Measurements from ENCODE around the gene KRTAP1-4.
"Not testable (repeated sequence)": the region's sequence is repeated elsewhere in the genome, so short reads cannot be mapped to it uniquely, and the experiment has no call there.

Gene KRTAP1-4

GRCh38 chr17:41009301-41009760, 20.7 kb downstream of the KRTAP1-4 start:
- Histone ChIP-seq H2AFZ (ENCODE audit: low read depth, low read length) (no peak overlapping the region), H3K36me3 (ENCODE audit: insufficient read depth, low read length) (no peaks in the 10 kb centered on the region), H3K27me3 (ENCODE audit: insufficient read depth, low read length) (no peaks in the 10 kb centered on the region), H3K4me3 (ENCODE audit: low read length) (no peak overlapping the region), H3K9me3 (ENCODE audit: low read length) (no peaks in the 10 kb centered on the region), H3K4me1 (ENCODE audit: insufficient read depth, low read length) (no peaks in the 10 kb centered on the region)

DNA sequence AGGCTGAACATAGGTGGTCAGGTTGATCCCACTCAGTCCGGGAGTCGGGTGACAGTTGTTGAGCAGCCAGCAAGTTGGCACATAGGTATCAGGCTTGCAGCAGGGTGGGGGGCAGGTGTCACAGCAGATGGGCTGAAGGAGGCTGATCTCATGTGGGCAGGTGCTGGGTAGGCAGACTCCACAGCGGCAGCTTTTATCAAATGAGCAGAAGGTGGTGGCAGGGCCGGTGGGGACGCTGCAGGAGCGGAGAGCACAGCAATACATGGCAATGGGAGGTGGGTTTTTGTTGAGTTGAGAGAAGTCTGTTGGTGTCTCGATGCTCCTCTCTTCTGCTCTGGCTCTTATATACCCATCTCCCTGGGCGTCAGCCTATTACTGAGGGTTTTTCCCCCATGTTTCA, 21.2 kb downstream of the KRTAP1-4 start, which contains the start of gene KRTAP3-1:
Gene KRTAP3-1 (minus strand): TSS at position 318 of the 400 bp plus-strand sequence. CDS start 54 bp downstream, at position 264.
- no peaks in the 10 kb centered on the region for H3K9me3 ChIP-seq (ENCODE audit: low read length)
- no peak within 1 kb of the TSS for H3K4me3 ChIP-seq (ENCODE audit: low read length)
- H3K27me3 ChIP-seq (ENCODE audit: insufficient read depth, low read length) = peaks cover 1% of the 10 kb centered on the region
- no peaks in the 10 kb centered on the region for H3K4me1 ChIP-seq (ENCODE audit: insufficient read depth, low read length)
- no peaks in the 10 kb centered on the region for H3K36me3 ChIP-seq (ENCODE audit: insufficient read depth, low read length)
- H2AFZ ChIP-seq (ENCODE audit: low read depth, low read length) = no peak within 1 kb of the TSS

DNA sequence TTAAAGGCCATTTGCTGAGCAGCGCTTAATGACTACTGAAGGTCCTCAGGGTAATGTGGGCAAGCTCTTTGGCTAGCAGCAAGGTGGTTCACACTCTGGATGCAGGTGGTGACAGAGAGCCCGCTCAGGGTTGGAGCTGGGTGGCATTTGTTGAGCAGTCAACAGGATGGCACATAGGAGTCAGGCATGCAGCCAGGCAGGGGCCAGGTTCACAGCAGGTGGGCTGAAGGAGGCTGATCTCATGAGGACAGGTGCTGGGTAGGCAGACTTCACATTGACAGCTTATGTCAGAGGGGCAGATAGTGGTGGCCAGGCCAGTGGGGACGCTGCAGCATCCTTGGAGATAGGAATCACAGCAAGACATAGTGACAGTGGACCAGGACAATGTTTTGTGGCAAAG, 25.6 kb downstream of the KRTAP1-4 start:
- H2AFZ ChIP-seq (ENCODE audit: low read depth, low read length) = no peak overlapping the region
- H3K27me3 ChIP-seq (ENCODE audit: insufficient read depth, low read length) = peaks cover 3% of the 10 kb centered on the region
- no peaks in the 10 kb centered on the region for H3K4me1 ChIP-seq (ENCODE audit: insufficient read depth, low read length)
- no peaks in the 10 kb centered on the region for H3K9me3 ChIP-seq (ENCODE audit: low read length)
- no peaks in the 10 kb centered on the region for H3K36me3 ChIP-seq (ENCODE audit: insufficient read depth, low read length)
- H3K4me3 ChIP-seq (ENCODE audit: low read length) = no peak overlapping the region

- Histone ChIP-seq H2AFZ (ENCODE audit: low read depth, low read length) (no peak overlapping the region), H3K36me3 (ENCODE audit: insufficient read depth, low read length) (no peaks in the 10 kb centered on the region), H3K4me3 (ENCODE audit: low read length) (no peak overlapping the region), H3K4me1 (ENCODE audit: insufficient read depth, low read length) (no peaks in the 10 kb centered on the region), H3K27me3 (ENCODE audit: insufficient read depth, low read length) (peaks cover 3% of the 10 kb centered on the region), H3K9me3 (ENCODE audit: low read length) (no peaks in the 10 kb centered on the region)
Measured at GRCh38 chr17:41003926-41004325, 26.1 kb downstream of the KRTAP1-4 start.

GRCh38 chr17:41002814-41003213, 27.2 kb downstream of the KRTAP1-4 start:
- no peaks in the 10 kb centered on the region for H3K9me3 ChIP-seq (ENCODE audit: low read length)
- H3K27me3 ChIP-seq (ENCODE audit: insufficient read depth, low read length) = peaks cover 3% of the 10 kb centered on the region
- H3K36me3 ChIP-seq (ENCODE audit: insufficient read depth, low read length) = no peaks in the 10 kb centered on the region
- H3K4me3 ChIP-seq (ENCODE audit: low read length) = no peak overlapping the region
- H2AFZ ChIP-seq (ENCODE audit: low read depth, low read length) = no peak overlapping the region
- no peaks in the 10 kb centered on the region for H3K4me1 ChIP-seq (ENCODE audit: insufficient read depth, low read length)

- Histone ChIP-seq H3K4me1 (ENCODE audit: insufficient read depth, low read length) (no peaks in the 10 kb centered on the region), H3K4me3 (ENCODE audit: low read length) (no peak overlapping the region), H3K9me3 (ENCODE audit: low read length) (no peaks in the 10 kb centered on the region), H3K27me3 (ENCODE audit: insufficient read depth, low read length) (peaks cover 3% of the 10 kb centered on the region), H2AFZ (ENCODE audit: low read depth, low read length) (no peak overlapping the region), H3K36me3 (ENCODE audit: insufficient read depth, low read length) (no peaks in the 10 kb centered on the region)
Measured at GRCh38 chr17:41001795-41002194, 28.2 kb downstream of the KRTAP1-4 start.

DNA sequence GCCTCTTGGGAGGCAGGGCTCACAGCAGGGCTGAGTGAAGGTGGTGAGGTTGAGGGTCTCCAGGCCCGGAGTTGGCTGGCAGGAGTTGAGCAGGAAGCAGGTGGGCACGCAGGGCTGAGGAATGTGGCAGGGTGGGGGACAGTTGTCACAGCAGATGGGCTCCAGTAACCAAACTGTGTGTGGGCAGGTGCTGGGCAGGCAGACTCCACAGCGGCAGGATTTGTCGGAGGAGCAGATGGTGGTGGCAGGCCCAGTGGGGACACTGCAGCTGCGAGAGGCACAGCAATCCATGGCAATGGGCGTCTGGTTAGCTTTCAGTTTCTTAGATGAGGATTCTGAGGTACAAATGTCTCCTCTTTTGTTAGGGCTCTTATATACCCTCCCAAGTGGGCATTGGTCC, 30.4 kb downstream of the KRTAP1-4 start, which contains the start of gene KRTAP3-2:
Gene KRTAP3-2 (minus strand): TSS at position 344 of the 400 bp plus-strand sequence. CDS start 53 bp downstream, at position 291.
- not testable (repeated sequence) for H3K4me3 ChIP-seq (ENCODE audit: low read length); H3K27me3 ChIP-seq (ENCODE audit: insufficient read depth, low read length); H3K36me3 ChIP-seq (ENCODE audit: insufficient read depth, low read length); H2AFZ ChIP-seq (ENCODE audit: low read depth, low read length); H3K9me3 ChIP-seq (ENCODE audit: low read length); H3K4me1 ChIP-seq (ENCODE audit: insufficient read depth, low read length)

DNA sequence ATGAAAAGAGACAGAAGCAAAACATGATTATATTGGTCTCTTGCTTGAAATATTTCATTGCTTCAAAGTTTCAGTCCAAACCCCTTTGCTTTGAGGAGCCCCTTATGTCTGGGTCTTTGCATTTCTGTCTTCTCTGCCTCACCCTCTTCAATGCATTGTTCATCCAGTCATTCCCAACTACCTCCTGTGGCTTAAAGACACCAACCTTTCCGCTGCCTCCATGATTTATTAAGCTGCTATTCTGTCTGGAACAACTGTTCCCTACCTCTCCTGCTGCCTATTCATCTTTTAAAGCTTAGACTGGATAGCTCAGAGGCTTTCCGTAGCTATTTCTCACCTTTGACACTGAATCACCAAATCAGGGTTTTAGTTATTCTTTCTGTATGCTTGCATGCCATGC, 32.6 kb downstream of the KRTAP1-4 start:
- H2AFZ ChIP-seq (ENCODE audit: low read depth, low read length) = no peak overlapping the region
- no peaks in the 10 kb centered on the region for H3K27me3 ChIP-seq (ENCODE audit: insufficient read depth, low read length)
- no peaks in the 10 kb centered on the region for H3K4me1 ChIP-seq (ENCODE audit: insufficient read depth, low read length)
- H3K9me3 ChIP-seq (ENCODE audit: low read length) = no peaks in the 10 kb centered on the region
- H3K36me3 ChIP-seq (ENCODE audit: insufficient read depth, low read length) = no peaks in the 10 kb centered on the region
- no peak overlapping the region for H3K4me3 ChIP-seq (ENCODE audit: low read length)

GRCh38 chr17:40996829-40997228, 33.2 kb downstream of the KRTAP1-4 start:
- Histone ChIP-seq H3K4me3 (ENCODE audit: low read length) (no peak overlapping the region), H3K36me3 (ENCODE audit: insufficient read depth, low read length) (no peaks in the 10 kb centered on the region), H3K27me3 (ENCODE audit: insufficient read depth, low read length) (no peaks in the 10 kb centered on the region), H3K4me1 (ENCODE audit: insufficient read depth, low read length) (no peaks in the 10 kb centered on the region), H3K9me3 (ENCODE audit: low read length) (no peaks in the 10 kb centered on the region), H2AFZ (ENCODE audit: low read depth, low read length) (no peak overlapping the region)

DNA sequence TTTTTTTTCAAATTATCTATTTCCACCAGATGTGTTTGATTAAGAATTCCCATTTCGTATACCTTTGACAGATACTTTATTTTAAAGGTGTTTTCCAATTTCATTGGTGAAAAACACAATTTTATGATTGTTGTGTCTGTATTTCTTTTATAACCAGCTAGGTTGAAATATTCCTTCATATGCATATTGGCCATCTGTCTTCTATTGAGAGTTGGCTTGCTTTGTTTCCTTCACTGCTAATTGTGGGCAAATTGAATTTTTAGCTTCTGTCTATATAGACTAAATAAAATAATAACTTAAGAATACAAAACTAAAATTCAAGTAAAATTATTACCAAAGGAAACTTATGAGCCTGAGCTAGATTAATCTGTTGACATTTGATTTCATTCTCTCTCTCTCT, 34.9 kb downstream of the KRTAP1-4 start:
- Histone ChIP-seq H3K36me3 (ENCODE audit: insufficient read depth, low read length) (no peaks in the 10 kb centered on the region), H3K27me3 (ENCODE audit: insufficient read depth, low read length) (no peaks in the 10 kb centered on the region), H2AFZ (ENCODE audit: low read depth, low read length) (no peak overlapping the region), H3K9me3 (ENCODE audit: low read length) (no peaks in the 10 kb centered on the region), H3K4me1 (ENCODE audit: insufficient read depth, low read length) (no peaks in the 10 kb centered on the region), H3K4me3 (ENCODE audit: low read length) (no peak overlapping the region)

- no peaks in the 10 kb centered on the region for H3K9me3 ChIP-seq (ENCODE audit: low read length)
- H3K36me3 ChIP-seq (ENCODE audit: insufficient read depth, low read length) = no peaks in the 10 kb centered on the region
- no peak within 1 kb of the TSS for H2AFZ ChIP-seq (ENCODE audit: low read depth, low read length)
- no peaks in the 10 kb centered on the region for H3K27me3 ChIP-seq (ENCODE audit: insufficient read depth, low read length)
- H3K4me1 ChIP-seq (ENCODE audit: insufficient read depth, low read length) = no peaks in the 10 kb centered on the region
- H3K4me3 ChIP-seq (ENCODE audit: low read length) = no peak within 1 kb of the TSS
Measured at GRCh38 chr17:40993839-40994238, 36.2 kb downstream of the KRTAP1-4 start, which contains the start of gene KRTAP3-3. KRTAP3-3 (minus strand) TSS chr17:40994164; CDS start chr17:40994097, 67 bp downstream.

DNA sequence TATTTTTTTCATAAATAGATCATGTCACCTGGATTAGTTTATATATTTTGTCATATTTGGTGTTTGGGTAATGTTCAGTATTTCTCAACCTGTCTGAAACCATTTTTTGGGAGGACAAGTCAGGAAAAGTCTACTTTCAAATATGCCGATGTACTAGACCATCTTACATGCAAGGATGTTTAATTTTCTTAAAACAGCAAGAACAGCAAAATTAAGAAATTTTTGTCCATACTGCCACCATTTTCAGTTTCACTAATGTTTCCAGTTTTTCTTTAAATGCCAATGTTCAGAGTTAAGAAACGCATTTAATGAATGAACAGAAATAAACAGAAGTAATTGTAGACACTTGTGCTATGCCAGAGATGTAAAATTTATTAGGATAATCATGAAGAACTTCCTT, 36.9 kb downstream of the KRTAP1-4 start:
- no peaks in the 10 kb centered on the region for H3K4me1 ChIP-seq (ENCODE audit: insufficient read depth, low read length)
- no peak overlapping the region for H2AFZ ChIP-seq (ENCODE audit: low read depth, low read length)
- H3K4me3 ChIP-seq (ENCODE audit: low read length) = no peak overlapping the region
- H3K27me3 ChIP-seq (ENCODE audit: insufficient read depth, low read length) = no peaks in the 10 kb centered on the region
- no peaks in the 10 kb centered on the region for H3K36me3 ChIP-seq (ENCODE audit: insufficient read depth, low read length)
- H3K9me3 ChIP-seq (ENCODE audit: low read length) = no peaks in the 10 kb centered on the region

DNA sequence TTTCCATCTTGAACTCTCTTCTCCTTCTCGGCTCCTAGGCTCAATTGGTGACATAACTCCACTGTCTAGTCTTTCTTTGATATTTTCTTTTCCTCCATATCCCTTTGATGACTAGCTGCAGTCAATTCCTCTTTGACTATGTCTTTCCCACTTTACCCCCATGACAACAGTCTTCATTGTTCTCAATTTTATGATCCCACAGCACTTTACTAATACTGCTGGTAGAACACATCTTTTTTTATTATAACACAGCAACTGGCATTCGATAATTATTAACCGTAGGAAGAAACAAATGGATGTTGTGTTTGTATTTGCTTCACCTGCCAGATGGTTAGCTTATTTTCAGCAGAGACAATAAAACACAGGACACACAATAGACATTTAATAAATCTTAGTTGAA, 37.3 kb downstream of the KRTAP1-4 start:
- no peaks in the 10 kb centered on the region for H3K9me3 ChIP-seq (ENCODE audit: low read length)
- H3K27me3 ChIP-seq (ENCODE audit: insufficient read depth, low read length) = no peaks in the 10 kb centered on the region
- no peaks in the 10 kb centered on the region for H3K36me3 ChIP-seq (ENCODE audit: insufficient read depth, low read length)
- H3K4me1 ChIP-seq (ENCODE audit: insufficient read depth, low read length) = no peaks in the 10 kb centered on the region
- no peak overlapping the region for H3K4me3 ChIP-seq (ENCODE audit: low read length)
- H2AFZ ChIP-seq (ENCODE audit: low read depth, low read length) = no peak overlapping the region

GRCh38 chr17:40986920-40987319, 43.1 kb downstream of the KRTAP1-4 start:
- no peaks in the 10 kb centered on the region for H3K9me3 ChIP-seq (ENCODE audit: low read length)
- H3K36me3 ChIP-seq (ENCODE audit: insufficient read depth, low read length) = no peaks in the 10 kb centered on the region
- H3K27me3 ChIP-seq (ENCODE audit: insufficient read depth, low read length) = no peaks in the 10 kb centered on the region
- no peak overlapping the region for H2AFZ ChIP-seq (ENCODE audit: low read depth, low read length)
- H3K4me1 ChIP-seq (ENCODE audit: insufficient read depth, low read length) = no peaks in the 10 kb centered on the region
- H3K4me3 ChIP-seq (ENCODE audit: low read length) = no peak overlapping the region

Measured in neuron (in vitro differentiated cells).